ENCODE measurements around the gene PRKD2.
"Not testable (repeated sequence)": the region's sequence is repeated elsewhere in the genome, so short reads cannot be mapped to it uniquely, and the experiment has no call there.

The PRKD2 gene

DNA sequence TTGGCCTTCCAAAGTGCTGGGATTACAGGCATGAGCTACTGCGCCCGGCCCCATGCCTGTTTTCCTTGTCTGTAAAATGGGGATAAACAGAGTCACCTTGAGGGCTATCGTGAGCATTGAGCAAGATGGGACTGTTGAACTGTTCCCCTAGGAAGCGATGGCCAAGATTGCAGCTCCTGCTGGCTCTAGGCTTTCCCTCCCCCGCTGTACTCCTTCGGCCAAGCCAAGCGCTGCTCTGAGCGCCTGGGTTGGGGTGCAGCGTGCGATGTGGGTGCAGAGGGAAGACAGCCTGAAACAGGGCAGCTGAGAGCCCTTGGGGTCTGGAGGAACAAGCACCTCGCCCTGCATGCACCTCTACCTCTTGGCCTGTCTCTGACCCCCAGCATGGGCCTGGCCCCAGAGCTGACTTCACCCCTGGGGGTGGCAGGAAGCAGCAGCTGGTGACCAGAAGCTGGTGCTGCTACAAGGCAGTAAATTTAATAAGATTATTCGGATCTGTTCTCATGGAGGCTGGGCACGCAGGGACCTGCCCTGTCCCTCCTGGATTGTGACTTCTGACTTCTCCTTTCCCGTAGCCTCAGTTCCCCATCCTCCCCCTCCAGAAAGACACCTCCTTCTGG, 86.2 kb downstream of the PRKD2 start:
- DNase-seq (ENCODE audit: low spot score), result no peak

GRCh38 chr19:46629546-46630025, 87.3 kb downstream of the PRKD2 start:
- DNase-seq (ENCODE audit: low spot score), result no peak

- DNase-seq (ENCODE audit: low spot score), result not testable (repeated sequence)
These were observed 87.9 kb downstream of the PRKD2 start for GRCh38 chr19:46628970-46629369.

GRCh38 chr19:46626446-46626845, 90.5 kb downstream of the PRKD2 start:
- no peak for DNase-seq (ENCODE audit: low spot score)

DNA sequence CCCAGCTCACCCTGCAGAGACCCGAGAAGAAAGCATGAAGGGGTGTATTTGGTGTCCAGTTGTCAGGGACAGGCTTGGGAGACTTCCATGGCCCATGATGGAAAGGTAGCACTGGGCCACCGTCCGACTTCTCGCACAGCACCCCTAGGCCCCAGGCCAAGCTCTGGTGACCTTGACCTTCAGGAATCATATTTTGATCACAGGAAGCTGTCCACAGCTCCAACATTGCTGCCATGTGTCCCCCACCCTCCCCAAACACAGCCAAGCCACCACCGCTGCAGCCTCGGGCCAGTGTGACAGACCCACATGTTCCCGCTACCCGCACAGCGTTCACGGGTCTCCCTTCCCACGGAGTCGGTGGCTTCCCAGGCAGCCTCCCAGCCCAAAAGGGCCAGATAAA, 91.2 kb downstream of the PRKD2 start:
- no peak for DNase-seq (ENCODE audit: low spot score)

DNA sequence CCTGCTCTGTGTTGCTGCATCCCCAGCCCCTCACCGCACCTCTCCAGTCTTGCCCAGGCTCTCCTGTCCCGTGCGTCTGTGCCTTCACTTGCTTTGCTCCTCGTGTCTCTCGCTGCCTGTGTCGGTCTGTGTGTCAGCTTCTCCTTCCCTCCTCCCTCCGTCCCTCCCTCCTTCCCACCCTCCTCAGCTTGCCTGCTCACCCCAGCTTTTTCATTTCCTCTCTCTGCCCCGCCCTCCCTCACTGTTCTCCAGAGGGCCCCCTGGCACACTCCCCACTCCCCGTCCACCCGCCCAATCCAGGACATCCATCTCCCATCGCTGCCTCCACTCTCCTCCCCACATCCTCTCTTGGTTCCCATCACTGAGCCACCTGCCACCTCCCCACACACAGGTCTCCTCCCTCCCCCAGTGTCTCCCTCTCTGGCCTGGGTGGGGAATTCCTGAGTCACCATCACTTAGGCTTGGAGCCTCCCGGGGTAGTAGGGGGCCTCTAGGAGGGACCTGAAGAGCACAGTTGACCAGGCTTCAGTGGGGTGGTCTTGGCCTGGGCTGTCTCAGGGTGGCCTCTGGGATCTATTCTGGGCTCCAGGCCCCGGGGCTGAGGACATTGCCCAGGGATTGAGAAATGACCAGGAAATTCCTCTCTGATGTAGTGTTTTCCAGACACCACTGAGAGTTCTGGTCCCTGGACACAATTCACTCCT, 91.8 kb downstream of the PRKD2 start, which contains the start of gene PTGIR:
TSS of gene PTGIR (minus strand) at position 132 of the 704 bp plus-strand sequence. CDS start 864 bp downstream, outside the sequence.
- DNase-seq (ENCODE audit: low spot score), result no peak
